Common myeloid progenitor, CD34-positive (primary cell): ENCODE data around the gene STIM1.

Source experiments
- CTCF ChIA-PET: fragments of 350-600 bp; sonication (Branson Sonifier 250); formaldehyde crosslinking; loops from one replicate; lab custom pipeline; 2021; ENCODE audit warnings: antibody characterized with exemption; lab: Charles Lee
- POLR2A ChIA-PET: fragments of 350-600 bp; sonication (Branson Sonifier 250); formaldehyde crosslinking; loops from one replicate; lab custom pipeline; 2021; ENCODE audit warnings: antibody characterized with exemption; lab: Charles Lee
- DNase-seq, 3 donors: peaks; one replicate each; pipeline versions ENCODE4 v3.0.0 to v3.0.0-alpha.2; 2013
- H3K27ac ChIP-seq, 2 experiments: 1 replicate in 1 of 2; 2 replicates in 1 of 2; pipeline ENCODE4 v1.7.0; 2013; ENCODE audit warnings: inconsistent platforms in 2 of 2, low read length in 2 of 2, mild to moderate bottlenecking in 2 of 2, low read depth in 1 of 2, moderate library complexity in 1 of 2; ENCODE audit not compliant: severe bottlenecking in 2 of 2, insufficient read depth in 1 of 2, poor library complexity in 1 of 2
- H3K27me3 ChIP-seq, 5 experiments: replicated peaks in 2 of 5; 1 replicate in 3 of 5; 2 replicates in 2 of 5; pipeline versions ENCODE4 v1.6.1 to v1.7.0; 2013; ENCODE audit warnings: low read length in 4 of 5, mild to moderate bottlenecking in 2 of 5, moderate library complexity in 2 of 5, inconsistent platforms in 1 of 5; ENCODE audit not compliant: insufficient read depth in 5 of 5, control insufficient read depth in 4 of 5
- H3K36me3 ChIP-seq, 4 experiments: 1 replicate in 2 of 4; 2 replicates in 2 of 4; pipeline versions ENCODE4 v1.6.1 to v1.7.0; 2013; ENCODE audit warnings: low read length in 3 of 4, control low read depth in 1 of 4, mild to moderate bottlenecking in 1 of 4; ENCODE audit not compliant: control insufficient read depth in 4 of 4, insufficient read depth in 4 of 4
- H3K4me1 ChIP-seq, 4 experiments: 1 replicate in 3 of 4; 2 replicates in 1 of 4; pipeline versions ENCODE4 v1.6.1 to v1.7.1; 2013; ENCODE audit warnings: low read length in 3 of 4, mild to moderate bottlenecking in 3 of 4, control low read depth in 1 of 4, inconsistent platforms in 1 of 4, moderate library complexity in 1 of 4; ENCODE audit not compliant: control insufficient read depth in 4 of 4, insufficient read depth in 4 of 4; ENCODE audit errors: control extremely low read depth in 1 of 4
- H3K4me3 ChIP-seq, 7 experiments: 1 replicate in 4 of 7; 2 replicates in 3 of 7; pipeline versions ENCODE4 v1.5.1 to v1.7.0; 2013; ENCODE audit warnings: mild to moderate bottlenecking in 7 of 7, low read length in 6 of 7, moderate library complexity in 6 of 7, inconsistent platforms in 2 of 7, low read depth in 2 of 7, control low read depth in 1 of 7; ENCODE audit not compliant: insufficient read depth in 4 of 7, control insufficient read depth in 1 of 7; ENCODE audit errors: extremely low read depth in 1 of 7
- H3K9me3 ChIP-seq, 5 experiments: 1 replicate in 4 of 5; 2 replicates in 1 of 5; pipeline versions ENCODE4 v1.6.1 to v1.7.1; 2013; ENCODE audit warnings: low read length in 4 of 5, mild to moderate bottlenecking in 2 of 5, inconsistent platforms in 1 of 5, low read depth in 1 of 5, moderate library complexity in 1 of 5; ENCODE audit not compliant: control insufficient read depth in 4 of 5, insufficient read depth in 2 of 5; ENCODE audit errors: control extremely low read depth in 1 of 5
- WGBS: methylation state at CpG from one replicate; pipeline ENCODE4 v1.1.5; 2013; ENCODE audit not compliant: insufficient coverage; 5-methylcytosine and 5-hydroxymethylcytosine counted together

Gene STIM1

DNA sequence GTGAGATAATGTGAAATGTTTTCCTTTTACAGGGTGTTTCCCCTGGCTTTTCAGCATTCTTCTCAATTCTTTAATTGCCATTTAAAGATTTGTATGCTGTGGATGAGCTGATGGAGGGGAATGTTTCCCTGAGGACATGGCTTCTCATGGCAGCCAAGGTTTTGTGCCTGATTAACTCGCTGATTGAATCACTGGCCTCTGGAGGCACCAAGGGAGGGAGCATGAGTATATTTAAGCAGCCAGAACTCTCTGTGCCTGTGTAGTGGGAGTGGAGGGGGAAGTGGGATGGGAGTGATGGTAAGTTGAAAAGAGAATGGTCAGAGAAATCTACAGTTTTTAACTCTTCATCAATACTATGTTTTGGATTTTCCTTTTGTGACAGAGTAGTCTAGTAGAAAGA, 88.7 kb downstream of the STIM1 start:
- no peak overlapping the region for H3K27ac ChIP-seq
- H3K27me3 ChIP-seq, result no peaks in the 10 kb centered on the region
- ChIA-PET CTCF (interaction anchor here (1.0 to 4.6 kb wide), 9 partner anchors 11 to 129 kb away, joined by 3 to 23 read pairs (median 3); partner anchors contain the start of gene STIM1), POLR2A (no interaction called here)
- no peaks in the 10 kb centered on the region for H3K36me3 ChIP-seq
- peaks cover 40 to 75% (median 64%) of the 10 kb centered on the region in 4 experiments for H3K4me1 ChIP-seq
- no peak for DNase-seq
- no peaks in the 10 kb centered on the region for H3K9me3 ChIP-seq
- 100% methylated on average over 1 of the region's 1 CpG for WGBS
- no peak overlapping the region for H3K4me3 ChIP-seq

DNA sequence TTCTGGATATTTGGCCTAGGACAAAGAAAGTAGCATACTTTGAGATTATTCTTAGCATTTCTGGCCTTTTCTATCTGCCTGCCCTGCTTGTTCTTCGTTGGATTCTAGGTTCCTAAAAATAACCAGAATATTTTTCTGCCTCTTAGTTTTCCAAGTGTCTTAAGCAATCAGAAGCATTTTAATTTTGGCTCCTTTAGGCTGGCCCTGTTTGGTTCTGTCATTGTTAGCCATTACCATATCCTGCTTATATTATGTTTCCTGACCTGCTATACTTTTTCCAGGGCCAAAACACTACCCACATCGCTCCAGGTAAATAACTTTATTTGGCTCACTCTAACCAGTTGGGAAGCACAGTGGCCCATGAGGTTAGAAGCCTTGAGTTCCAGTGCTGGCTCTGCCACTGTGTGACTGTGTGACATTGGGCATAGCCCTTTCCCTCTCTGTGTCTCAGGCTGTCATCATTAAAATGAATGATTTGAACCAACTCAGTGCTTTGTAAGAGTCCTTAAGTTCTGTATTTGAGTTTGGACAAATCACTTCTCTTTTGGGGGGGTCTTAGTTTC, 91.1 kb downstream of the STIM1 start:
- Histone ChIP-seq H3K9me3 (no peaks in the 10 kb centered on the region), H3K4me1 (peaks cover 53 to 94% (median 85%) of the 10 kb centered on the region in 4 experiments), H3K27ac (peak overlapping the region; percentile 51 to 82), H3K27me3 (no peaks in the 10 kb centered on the region), H3K36me3 (no peaks in the 10 kb centered on the region), H3K4me3 (peak overlapping the region in 1 of 7 experiments; percentile 61)
- CTCF ChIA-PET, result interaction anchor here (2.1 kb wide), 1 partner anchor 92 kb away, joined by 6 read pairs; no protein-coding TSS in a partner anchor
- 42% methylated on average over 2 of the region's 2 CpGs for WGBS
- no peak for DNase-seq
- POLR2A ChIA-PET, result no interaction called here

DNA sequence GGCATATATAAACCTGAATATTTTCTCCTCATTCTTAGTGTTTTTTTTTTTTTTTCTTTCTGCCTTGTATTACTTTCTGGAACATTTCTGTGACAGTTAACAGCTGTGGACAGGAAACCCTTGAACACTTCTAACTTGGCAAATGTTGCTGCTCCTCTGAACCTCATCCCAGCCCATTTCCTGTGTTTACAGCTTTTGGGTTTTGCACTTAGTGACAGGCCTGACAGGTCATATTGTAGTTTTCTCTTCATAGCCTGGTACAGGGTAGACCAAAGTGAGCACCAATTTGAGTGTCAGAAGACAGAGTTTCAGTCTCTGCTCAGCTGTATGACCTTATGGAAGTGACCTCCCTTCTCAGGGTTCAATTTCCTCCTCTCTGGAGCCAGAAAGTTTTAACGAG, 91.6 kb downstream of the STIM1 start:
- H3K9me3 ChIP-seq, result no peaks in the 10 kb centered on the region
- H3K4me3 ChIP-seq, result peak overlapping the region in 5 of 7 experiments; percentile 3 to 61 (median 24)
- ChIA-PET POLR2A (interaction anchor here (0.7 to 1.0 kb wide), 2 partner anchors 60 to 92 kb away, joined by 3 read pairs; no protein-coding TSS in a partner anchor), CTCF (interaction anchor here (0.6 to 2.1 kb wide), 5 partner anchors 11 to 118 kb away, joined by 3 to 7 read pairs (median 4); no protein-coding TSS in a partner anchor)
- H3K4me1 ChIP-seq, result peaks cover 50 to 95% (median 84%) of the 10 kb centered on the region in 4 experiments
- peak; percentile 49 to 83 (median 67) for DNase-seq
- no peaks in the 10 kb centered on the region for H3K27me3 ChIP-seq
- peak overlapping the region; percentile 51 to 82 for H3K27ac ChIP-seq
- no CpG with 5 or more reads among the region's 1 CpG for WGBS
- H3K36me3 ChIP-seq, result no peaks in the 10 kb centered on the region

DNA sequence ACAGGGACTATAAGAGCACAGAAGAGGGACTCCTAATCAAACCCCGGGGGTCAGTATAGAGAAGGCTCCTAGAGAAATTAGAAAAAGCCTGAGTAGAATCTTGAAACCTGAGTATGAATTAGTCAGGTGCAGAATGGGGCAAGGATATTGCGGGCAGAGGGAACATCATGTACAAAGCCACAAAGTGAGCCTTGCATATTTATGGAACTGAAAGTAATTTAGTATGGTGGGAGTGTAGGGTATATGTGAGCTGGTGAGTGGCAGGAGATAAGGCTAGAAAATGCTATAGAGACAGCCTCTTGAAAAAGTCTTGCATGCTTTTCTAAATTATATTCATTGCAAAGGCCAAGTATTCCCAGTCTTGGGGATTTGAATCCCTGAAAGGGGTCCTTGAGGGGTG, 93.7 kb downstream of the STIM1 start:
- peaks cover 44 to 85% (median 76%) of the 10 kb centered on the region in 4 experiments for H3K4me1 ChIP-seq
- DNase-seq, result peak; percentile 45 to 89 (median 84)
- 30% methylated on average over 2 of the region's 2 CpGs for WGBS
- H3K4me3 ChIP-seq, result peak overlapping the region in 6 of 7 experiments; percentile 5 to 54 (median 18)
- no peaks in the 10 kb centered on the region for H3K27me3 ChIP-seq
- ChIA-PET POLR2A (no interaction called here), CTCF (interaction anchor here (1.1 to 1.7 kb wide), 4 partner anchors 9 to 136 kb away, joined by 3 to 4 read pairs (median 4); no protein-coding TSS in a partner anchor)
- peak overlapping the region; percentile 31 to 35 for H3K27ac ChIP-seq
- no peaks in the 10 kb centered on the region for H3K9me3 ChIP-seq
- no peaks in the 10 kb centered on the region for H3K36me3 ChIP-seq

DNA sequence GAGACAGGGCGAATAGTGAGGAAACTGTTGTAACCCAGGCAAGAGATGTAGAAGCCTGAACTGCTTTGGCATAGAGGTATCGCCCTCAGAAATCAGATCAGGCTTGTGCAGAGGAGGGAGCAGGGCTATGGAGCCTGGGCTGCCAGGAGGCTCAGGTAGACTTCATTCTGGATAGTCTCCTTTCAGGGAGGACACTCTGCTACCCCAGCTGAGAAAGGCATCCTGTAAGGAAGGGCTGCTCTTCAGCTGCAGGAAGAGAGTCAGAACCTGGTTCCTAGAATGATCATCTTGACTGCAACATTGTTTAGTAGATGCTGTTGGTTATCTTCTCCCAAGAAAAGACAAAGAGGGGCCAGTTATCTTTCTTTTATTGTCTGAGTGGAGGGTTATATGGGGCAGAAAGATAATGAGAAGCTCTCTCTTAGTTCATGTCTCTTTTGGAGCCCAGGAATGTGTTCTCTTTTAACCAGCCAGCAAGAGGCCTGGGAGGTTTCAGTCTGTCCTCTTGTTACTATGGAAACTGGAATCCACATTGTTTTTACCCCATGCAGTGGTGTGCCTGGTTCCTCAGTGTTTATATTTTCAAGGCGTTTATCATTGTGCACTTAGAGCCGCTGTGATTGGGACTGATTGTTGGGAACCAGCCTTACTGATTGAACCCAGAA, 95.7 kb downstream of the STIM1 start:
- DNase-seq, result peak in 2 of 3 donors; percentile 74 to 76
- Histone ChIP-seq H3K27me3 (no peaks in the 10 kb centered on the region), H3K27ac (peak overlapping the region in 1 of 2 experiments; percentile 61), H3K4me1 (peaks cover 40 to 76% (median 68%) of the 10 kb centered on the region in 4 experiments), H3K4me3 (peak overlapping the region in 2 of 7 experiments; percentile 38 to 47), H3K9me3 (no peaks in the 10 kb centered on the region), H3K36me3 (no peaks in the 10 kb centered on the region)
- POLR2A ChIA-PET, result no interaction called here
- CTCF ChIA-PET, result interaction anchor here (1.5 to 2.2 kb wide), 5 partner anchors 9 to 121 kb away, joined by 3 to 9 read pairs (median 4); no protein-coding TSS in a partner anchor
- WGBS, result 83% methylated on average over 3 of the region's 4 CpGs

DNA sequence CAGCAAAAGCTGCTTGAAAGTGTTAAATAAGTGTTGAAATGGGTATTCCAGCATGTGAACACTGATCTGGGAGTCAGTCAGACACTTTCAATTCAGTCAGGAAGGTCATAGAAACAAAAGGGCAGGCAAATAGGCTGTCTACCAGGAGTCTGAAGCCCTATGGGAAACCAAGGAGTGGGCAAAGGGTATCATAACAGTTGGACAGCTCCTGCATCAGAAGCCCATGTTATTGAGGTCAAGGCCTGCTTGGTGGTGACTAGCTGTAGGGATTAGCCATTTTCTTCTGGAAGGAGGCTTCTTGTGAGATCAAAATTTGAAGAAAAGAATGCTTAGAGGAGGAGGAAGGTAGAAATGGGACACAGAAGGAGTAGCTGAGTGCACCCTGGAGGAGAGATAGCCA, 97.3 kb downstream of the STIM1 start:
- Histone ChIP-seq H3K4me3 (no peak overlapping the region), H3K27me3 (no peaks in the 10 kb centered on the region), H3K36me3 (no peaks in the 10 kb centered on the region), H3K27ac (no peak overlapping the region), H3K4me1 (peaks cover 29 to 60% (median 53%) of the 10 kb centered on the region in 4 experiments), H3K9me3 (no peaks in the 10 kb centered on the region)
- CTCF ChIA-PET, result interaction anchor here (0.6 to 2.0 kb wide), 4 partner anchors 10 to 100 kb away, joined by 3 to 9 read pairs (median 3); no protein-coding TSS in a partner anchor
- DNase-seq, result no peak
- POLR2A ChIA-PET, result interaction anchor here (0.6 kb wide), 1 partner anchor 97 kb away, joined by 4 read pairs; no protein-coding TSS in a partner anchor
